HepG2 (cell line): ENCODE results near the gene ZBTB7B. TPM values are rescaled to one million over a fixed set of nuclear protein-coding genes. Genes with fewer than 3 reads are reported as not detected.

Experiments
- CBFB ChIP-seq: sonication (generic); formaldehyde crosslinking; IDR thresholded peaks from 2 replicates; pipeline ENCODE4 v1.4.0; 2020; ENCODE audit warnings: missing genetic modification reagents
- ERF ChIP-seq: IDR thresholded peaks from 2 replicates; pipeline ENCODE4 v1.6.1; 2018; ENCODE audit warnings: missing biosample characterization, missing genetic modification reagents
- HOXA7 ChIP-seq: sonication (generic); formaldehyde crosslinking; IDR thresholded peaks from 2 replicates; pipeline ENCODE4 v1.8.1; 2022; ENCODE audit warnings: mild to moderate bottlenecking, missing genetic modification reagents, moderate library complexity
- KLF16 ChIP-seq, 2 experiments: sonication (generic) in 1 of 2; formaldehyde crosslinking in 1 of 2; IDR thresholded peaks; 2 replicates each; pipeline versions ENCODE4 v1.6.1 to v1.8.0; 2016 to 2023; ENCODE audit warnings: missing genetic modification reagents in 2 of 2, missing compliant biosample characterization in 1 of 2
- KLF9 ChIP-seq: IDR thresholded peaks from 2 replicates; pipeline ENCODE4 v1.6.1; 2016; ENCODE audit warnings: low read depth
- MEIS2 ChIP-seq: sonication (generic); formaldehyde crosslinking; IDR thresholded peaks from 2 replicates; pipeline ENCODE4 v1.9.0; 2021; ENCODE audit warnings: mild to moderate bottlenecking, missing genetic modification reagents
- MIER2 ChIP-seq: IDR thresholded peaks from 2 replicates; pipeline ENCODE4 v1.6.1; 2016; ENCODE audit warnings: missing biosample characterization, missing genetic modification reagents
- NFE2L1 ChIP-seq: sonication (generic); formaldehyde crosslinking; IDR thresholded peaks from 2 replicates; pipeline ENCODE4 v1.4.0; 2020; ENCODE audit warnings: missing genetic modification reagents, mild to moderate bottlenecking, borderline replicate concordance
- NR2C2 ChIP-seq: sonication (generic); formaldehyde crosslinking; IDR thresholded peaks from 2 replicates; pipeline ENCODE4 v1.4.0; 2020; ENCODE audit warnings: missing genetic modification reagents, mild to moderate bottlenecking, moderate library complexity, borderline replicate concordance
- ONECUT2 ChIP-seq: sonication (generic); formaldehyde crosslinking; IDR thresholded peaks from 2 replicates; pipeline ENCODE4 v1.4.0; 2020; ENCODE audit warnings: missing genetic modification reagents
- RFXANK ChIP-seq: IDR thresholded peaks from 2 replicates; pipeline ENCODE4 v1.6.1; 2016
- SAFB2 ChIP-seq: sonication (generic); formaldehyde crosslinking; IDR thresholded peaks from 2 replicates; pipeline ENCODE4 v1.5.1; 2020; ENCODE audit warnings: missing genetic modification reagents, low read depth, mild to moderate bottlenecking, borderline replicate concordance
- TCF7 ChIP-seq: sonication (generic); IDR thresholded peaks from 2 replicates; pipeline ENCODE4 v1.6.1; 2016; ENCODE audit warnings: antibody characterized with exemption, low read depth
- ZBTB8A ChIP-seq: sonication (generic); formaldehyde crosslinking; IDR thresholded peaks from 2 replicates; pipeline ENCODE4 v1.4.0; 2020; ENCODE audit warnings: mild to moderate bottlenecking, low read depth, missing genetic modification reagents, borderline replicate concordance
- ZNF354B ChIP-seq: sonication (generic); formaldehyde crosslinking; IDR thresholded peaks from 2 replicates; pipeline ENCODE4 v1.8.0; 2022; ENCODE audit warnings: mild to moderate bottlenecking, missing genetic modification reagents
- ZNF605 ChIP-seq: sonication (generic); formaldehyde crosslinking; IDR thresholded peaks from 2 replicates; pipeline ENCODE4 v1.8.0; 2022; ENCODE audit warnings: mild to moderate bottlenecking, missing genetic modification reagents
- polyA plus RNA-seq, 8 experiments: library from polyadenylated mRNA; depleted of rRNA in 3 of 8; stranded (reverse) in 7 of 8; unstranded in 1 of 8; fragments of >200 nt; fragmentation: Illumina TruSeq in 4 of 8; extraction: Trizol in 4 of 8; gene quantifications; 2 replicates each; pipeline versions ENCODE4 v1.2.1 to v1.2.3, GENCODE V29; 2011 to 2016; ENCODE audit warnings: low read depth in 4 of 8, missing spikeins in 1 of 8, mixed read lengths in 1 of 8; ENCODE audit not compliant: insufficient read depth in 1 of 8
- total RNA-seq, 5 experiments: library from RNA; depleted of rRNA; stranded (reverse); fragments of >200 nt; fragmentation: Illumina TruSeq; extraction: Trizol; gene quantifications; 2 replicates each; pipeline ENCODE4 v1.2.3, GENCODE V29; 2016; ENCODE audit warnings: low read depth in 1 of 5
- TF ChIP-seq, protein P1 (sequence below): sonication (generic); formaldehyde crosslinking; IDR thresholded peaks from 2 replicates; pipeline ENCODE4 v1.4.0; 2020; ENCODE audit warnings: missing genetic modification reagents
- TF ChIP-seq, protein P2 (sequence below): fragments of 450-650 bp; IDR thresholded peaks from 2 replicates; pipeline ENCODE4 v1.6.1; 2017
- TF ChIP-seq, protein P3 (sequence below): sonication (generic); formaldehyde crosslinking; IDR thresholded peaks from 2 replicates; pipeline ENCODE4 v1.9.0; 2021; ENCODE audit warnings: missing genetic modification reagents, borderline replicate concordance
- TF ChIP-seq, protein P4 (sequence below): sonication (generic); formaldehyde crosslinking; IDR thresholded peaks from 2 replicates; pipeline ENCODE4 v1.5.0; 2020; ENCODE audit warnings: missing genetic modification reagents, mild to moderate bottlenecking, borderline replicate concordance
- TF ChIP-seq, protein P5 (sequence below): sonication (generic); formaldehyde crosslinking; IDR thresholded peaks from 2 replicates; pipeline ENCODE4 v1.5.1; 2020; ENCODE audit warnings: mild to moderate bottlenecking, missing genetic modification reagents, borderline replicate concordance

ZBTB7B gene
- total and polyA plus RNA-seq, 2 of the 13 experiments (the other 11 are each of a cell fraction or from before 2014, with no cell fraction given): 15.5 to 17.5 TPM

DNA sequence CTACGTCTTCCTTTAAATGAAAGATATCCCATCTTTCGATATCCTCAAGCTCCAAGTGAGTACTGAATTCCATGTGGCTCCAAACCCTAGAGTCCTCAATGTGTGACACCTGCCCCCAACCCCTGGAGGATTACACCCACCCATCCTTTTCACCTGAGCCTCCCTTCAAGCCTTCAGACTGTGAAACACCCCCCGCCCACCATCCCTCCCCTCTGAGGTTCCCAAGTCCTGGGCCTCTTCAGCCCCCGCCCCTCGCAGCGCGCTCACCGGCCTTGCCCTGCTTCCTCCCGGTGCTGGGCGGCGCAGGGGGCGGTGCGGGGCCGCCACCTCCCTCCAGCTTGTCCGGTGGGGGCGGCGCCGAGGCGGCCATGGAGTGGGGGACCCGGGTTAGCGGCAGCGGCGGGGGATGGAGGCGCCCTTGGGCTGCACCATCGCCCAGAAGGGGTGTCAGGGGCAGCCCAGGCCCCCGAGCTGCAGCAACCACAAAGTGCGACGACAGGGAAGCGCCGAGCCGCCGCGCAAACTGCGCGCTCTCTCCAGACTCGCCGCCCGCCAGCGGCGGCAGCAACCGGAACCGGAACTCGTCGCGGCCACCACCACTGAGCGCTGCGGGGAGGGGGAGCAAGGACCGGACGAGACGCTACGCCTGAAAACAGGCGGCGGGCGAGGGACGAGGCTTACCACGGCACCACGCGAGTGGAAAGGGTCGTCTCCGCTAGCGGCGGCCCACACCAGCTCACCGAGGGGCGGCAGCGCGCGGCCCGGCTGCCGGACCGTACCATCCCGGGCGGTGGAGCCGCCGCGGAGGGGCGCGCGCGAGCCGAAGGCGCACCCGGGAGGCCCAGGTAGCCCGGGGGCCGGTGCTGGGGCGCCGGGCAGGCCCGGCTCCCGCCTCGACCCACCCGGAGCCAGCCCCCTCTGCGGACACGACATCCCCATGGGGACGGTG is 41.1 kb upstream of the ZBTB7B start, which contains the start of gene PYGO2 (continued):
- TF ChIP-seq, protein P1, sequence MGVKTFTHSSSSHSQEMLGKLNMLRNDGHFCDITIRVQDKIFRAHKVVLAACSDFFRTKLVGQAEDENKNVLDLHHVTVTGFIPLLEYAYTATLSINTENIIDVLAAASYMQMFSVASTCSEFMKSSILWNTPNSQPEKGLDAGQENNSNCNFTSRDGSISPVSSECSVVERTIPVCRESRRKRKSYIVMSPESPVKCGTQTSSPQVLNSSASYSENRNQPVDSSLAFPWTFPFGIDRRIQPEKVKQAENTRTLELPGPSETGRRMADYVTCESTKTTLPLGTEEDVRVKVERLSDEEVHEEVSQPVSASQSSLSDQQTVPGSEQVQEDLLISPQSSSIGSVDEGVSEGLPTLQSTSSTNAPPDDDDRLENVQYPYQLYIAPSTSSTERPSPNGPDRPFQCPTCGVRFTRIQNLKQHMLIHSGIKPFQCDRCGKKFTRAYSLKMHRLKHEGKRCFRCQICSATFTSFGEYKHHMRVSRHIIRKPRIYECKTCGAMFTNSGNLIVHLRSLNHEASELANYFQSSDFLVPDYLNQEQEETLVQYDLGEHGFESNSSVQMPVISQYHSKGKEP (CRISPR knock-in tag): no peak
- no peak for TF ChIP-seq KLF9 (CRISPR knock-in tag)
- no peak for TF ChIP-seq HOXA7
- TF ChIP-seq, protein P2, sequence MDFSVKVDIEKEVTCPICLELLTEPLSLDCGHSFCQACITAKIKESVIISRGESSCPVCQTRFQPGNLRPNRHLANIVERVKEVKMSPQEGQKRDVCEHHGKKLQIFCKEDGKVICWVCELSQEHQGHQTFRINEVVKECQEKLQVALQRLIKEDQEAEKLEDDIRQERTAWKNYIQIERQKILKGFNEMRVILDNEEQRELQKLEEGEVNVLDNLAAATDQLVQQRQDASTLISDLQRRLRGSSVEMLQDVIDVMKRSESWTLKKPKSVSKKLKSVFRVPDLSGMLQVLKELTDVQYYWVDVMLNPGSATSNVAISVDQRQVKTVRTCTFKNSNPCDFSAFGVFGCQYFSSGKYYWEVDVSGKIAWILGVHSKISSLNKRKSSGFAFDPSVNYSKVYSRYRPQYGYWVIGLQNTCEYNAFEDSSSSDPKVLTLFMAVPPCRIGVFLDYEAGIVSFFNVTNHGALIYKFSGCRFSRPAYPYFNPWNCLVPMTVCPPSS: no peak
- TF ChIP-seq TCF7: no peak
- no peak for TF ChIP-seq ONECUT2 (CRISPR knock-in tag)
- TF ChIP-seq KLF16 (CRISPR knock-in tag; IDR thresholded peaks at IDR 0.05): peak in 1 of 2 experiments; percentile 75; a peak in 2 of 4 replicates
- TF ChIP-seq MIER2 (CRISPR knock-in tag): no peak
- peak; percentile 91; the same call in 1 of the 2 replicates for TF ChIP-seq SAFB2 (CRISPR knock-in tag)
- no peak; the same call in none of the 2 replicates for TF ChIP-seq MEIS2 (CRISPR knock-in tag)
- TF ChIP-seq NR2C2 (CRISPR knock-in tag): peak; percentile 81
- TF ChIP-seq, protein P3, sequence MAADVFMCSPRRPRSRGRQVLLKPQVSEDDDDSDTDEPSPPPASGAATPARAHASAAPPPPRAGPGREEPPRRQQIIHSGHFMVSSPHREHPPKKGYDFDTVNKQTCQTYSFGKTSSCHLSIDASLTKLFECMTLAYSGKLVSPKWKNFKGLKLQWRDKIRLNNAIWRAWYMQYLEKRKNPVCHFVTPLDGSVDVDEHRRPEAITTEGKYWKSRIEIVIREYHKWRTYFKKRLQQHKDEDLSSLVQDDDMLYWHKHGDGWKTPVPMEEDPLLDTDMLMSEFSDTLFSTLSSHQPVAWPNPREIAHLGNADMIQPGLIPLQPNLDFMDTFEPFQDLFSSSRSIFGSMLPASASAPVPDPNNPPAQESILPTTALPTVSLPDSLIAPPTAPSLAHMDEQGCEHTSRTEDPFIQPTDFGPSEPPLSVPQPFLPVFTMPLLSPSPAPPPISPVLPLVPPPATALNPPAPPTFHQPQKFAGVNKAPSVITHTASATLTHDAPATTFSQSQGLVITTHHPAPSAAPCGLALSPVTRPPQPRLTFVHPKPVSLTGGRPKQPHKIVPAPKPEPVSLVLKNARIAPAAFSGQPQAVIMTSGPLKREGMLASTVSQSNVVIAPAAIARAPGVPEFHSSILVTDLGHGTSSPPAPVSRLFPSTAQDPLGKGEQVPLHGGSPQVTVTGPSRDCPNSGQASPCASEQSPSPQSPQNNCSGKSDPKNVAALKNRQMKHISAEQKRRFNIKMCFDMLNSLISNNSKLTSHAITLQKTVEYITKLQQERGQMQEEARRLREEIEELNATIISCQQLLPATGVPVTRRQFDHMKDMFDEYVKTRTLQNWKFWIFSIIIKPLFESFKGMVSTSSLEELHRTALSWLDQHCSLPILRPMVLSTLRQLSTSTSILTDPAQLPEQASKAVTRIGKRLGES (CRISPR knock-in tag): no peak
- TF ChIP-seq, protein P4, sequence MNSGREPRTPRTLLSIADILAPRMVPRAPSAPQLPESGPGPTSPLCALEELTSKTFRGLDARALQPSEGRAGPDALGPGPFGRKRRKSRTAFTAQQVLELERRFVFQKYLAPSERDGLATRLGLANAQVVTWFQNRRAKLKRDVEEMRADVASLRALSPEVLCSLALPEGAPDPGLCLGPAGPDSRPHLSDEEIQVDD: peak; percentile 76; the same call in 1 of the 2 replicates
- peak; percentile 40; the same call in 1 of the 2 replicates for TF ChIP-seq ZBTB8A (CRISPR knock-in tag)
- TF ChIP-seq ZNF354B (CRISPR knock-in tag): 0 out of 2 replicates have a peak, but pooled peaks have one; percentile 76
- TF ChIP-seq RFXANK (CRISPR knock-in tag): 0 out of 2 replicates have a peak, but pooled peaks have one; percentile 38
- TF ChIP-seq, protein P5, sequence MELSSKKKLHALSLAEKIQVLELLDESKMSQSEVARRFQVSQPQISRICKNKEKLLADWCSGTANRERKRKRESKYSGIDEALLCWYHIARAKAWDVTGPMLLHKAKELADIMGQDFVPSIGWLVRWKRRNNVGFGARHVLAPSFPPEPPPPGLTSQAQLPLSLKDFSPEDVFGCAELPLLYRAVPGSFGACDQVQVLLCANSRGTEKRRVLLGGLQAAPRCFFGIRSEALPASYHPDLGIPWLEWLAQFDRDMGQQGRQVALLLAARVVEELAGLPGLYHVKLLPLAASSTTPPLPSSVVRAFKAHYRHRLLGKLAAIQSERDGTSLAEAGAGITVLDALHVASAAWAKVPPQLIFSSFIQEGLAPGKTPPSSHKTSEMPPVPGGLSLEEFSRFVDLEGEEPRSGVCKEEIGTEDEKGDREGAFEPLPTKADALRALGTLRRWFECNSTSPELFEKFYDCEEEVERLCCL: no peak
- TF ChIP-seq NFE2L1 (CRISPR knock-in tag): no peak
- TF ChIP-seq CBFB (CRISPR knock-in tag): peak; percentile 84
- no peak; the same call in 1 of the 2 replicates for TF ChIP-seq ZNF605
- peak; percentile 68 for TF ChIP-seq ERF (CRISPR knock-in tag)
